SIG-M5 treated with dmso at 0.1 percent for 504 hours (cell line): Measurements from ENCODE around the gene NAT8L.

ENCODE experiments used
- DNase-seq: peaks from one replicate; lab custom pipeline; 2025; ENCODE audit not compliant: unreplicated experiment; lab: John Stamatoyannopoulos, UW

The NAT8L gene

GRCh38 chr4:2063557-2064275, 4.6 kb downstream of the NAT8L start:
- no peak for DNase-seq

- DNase-seq: no peak
These were observed 5.3 kb downstream of the NAT8L start for GRCh38 chr4:2064276-2064991.

GRCh38 chr4:2065106-2065930, 6.2 kb downstream of the NAT8L start:
- DNase-seq: no peak

GRCh38 chr4:2066011-2066551, 7.0 kb downstream of the NAT8L start:
- DNase-seq: no peak

GRCh38 chr4:2066571-2067445, 7.7 kb downstream of the NAT8L start:
- no peak for DNase-seq

GRCh38 chr4:2067446-2068197, 8.5 kb downstream of the NAT8L start:
- DNase-seq: no peak

GRCh38 chr4:2068198-2068470, 9.0 kb downstream of the NAT8L start:
- no peak for DNase-seq

- no peak for DNase-seq
These were observed 9.4 kb downstream of the NAT8L start for GRCh38 chr4:2068566-2068965.

GRCh38 chr4:2069161-2069971, 10.2 kb downstream of the NAT8L start:
- DNase-seq: no peak

- DNase-seq: no peak
These were observed 10.9 kb downstream of the NAT8L start for GRCh38 chr4:2069986-2070385.

- no peak for DNase-seq
These were observed 11.5 kb downstream of the NAT8L start for GRCh38 chr4:2070421-2071251.

- DNase-seq: no peak
These were observed 12.3 kb downstream of the NAT8L start for GRCh38 chr4:2071252-2071911.

GRCh38 chr4:2071912-2072867, 13.1 kb downstream of the NAT8L start:
- no peak for DNase-seq

GRCh38 chr4:2072971-2073807, 14.1 kb downstream of the NAT8L start:
- DNase-seq: no peak

GRCh38 chr4:2073808-2074481, 14.8 kb downstream of the NAT8L start:
- no peak for DNase-seq
